Spleen (tissue), 7 donors: Measurements from ENCODE around the gene SCARB1.

Experiments used
- CTCF ChIP-seq, 11 experiments: fragments of 200-600 bp in 7 of 11; fragments of 450-650 bp in 4 of 11; sonication (generic) in 4 of 11; IDR thresholded peaks in 8 of 11; conservative IDR thresholded peaks in 3 of 11; 1 replicate in 7 of 11; 2 replicates in 4 of 11; pipeline versions ENCODE4 v1.4.0 to v1.8.0; 2016 to 2021; ENCODE audit warnings: antibody characterized with exemption in 11 of 11, inconsistent platforms in 4 of 11, mild to moderate bottlenecking in 1 of 11
- POLR2A ChIP-seq, 3 donors: fragments of 450-650 bp; IDR thresholded peaks; one replicate each; pipeline ENCODE4 v1.5.1; 2017; ENCODE audit warnings: antibody characterized with exemption in 3 of 3, mild to moderate bottlenecking in 1 of 3
- POLR2AphosphoS5 ChIP-seq, 3 donors: sonication (generic); formaldehyde crosslinking; IDR thresholded peaks; one replicate each; pipeline ENCODE4 v1.5.1; 2017; ENCODE audit warnings: antibody characterized with exemption in 3 of 3
- donor health status: DM: no; HTN: no; CAD: no; lungs with moderate emphysema.
- donor health status: DM: no; HTN: no; CAD: no.
- donor health status: DM: no; HTN: no; CAD: no.

GRCh38 chr12:124764451-124764850 lies 99.2 kb downstream of the SCARB1 start:
- no peak for TF ChIP-seq POLR2A (IDR thresholded peaks at IDR 0.05)
- TF ChIP-seq POLR2AphosphoS5 (IDR thresholded peaks at IDR 0.05) = no peak
- TF ChIP-seq CTCF (IDR thresholded peaks at IDR 0.05 in 8 of 11, conservative IDR thresholded peaks at IDR 0.05 in 3 of 11) = peak; percentile 33 to 80 (median 68)
